T47D (cell line): Measurements from ENCODE around the gene ZNF750.
A peak's percentile ranks its signal among the peaks of the same experiment; 100 is the strongest.

Experiments
- DNase-seq, 2 experiments: peaks; one replicate each; pipeline versions ENCODE4 v3.0.0 to v3.0.0-alpha.2; 2011 to 2012; ENCODE audit warnings: low read depth in 1 of 2, low spot score in 1 of 2
- JUND ChIP-seq: IDR thresholded peaks from 2 replicates; pipeline ENCODE4 v1.6.1; 2012; ENCODE audit warnings: low read depth
- in situ Hi-C: cut with HindIII; loops from 2 replicates; pipeline ENCODE4 v1.10.0; 2016; ENCODE audit warnings: low sequenced_read_pairs, low pct_unique_long_range_greater_than_20kb

Gene ZNF750

GRCh38 chr17:82806645-82807044, 33.2 kb downstream of the ZNF750 start:
- DNase-seq = no peak
- TF ChIP-seq JUND = no peak
- in situ Hi-C loops = no loop called here

- in situ Hi-C loops = no loop called here
- no peak for DNase-seq
- no peak for TF ChIP-seq JUND
Measured at GRCh38 chr17:82805823-82806222, 34.0 kb downstream of the ZNF750 start.

GRCh38 chr17:82805254-82805653, 34.6 kb downstream of the ZNF750 start:
- in situ Hi-C loops = no loop called here
- DNase-seq = no peak
- no peak for TF ChIP-seq JUND

GRCh38 chr17:82804442-82805191, 35.2 kb downstream of the ZNF750 start:
- no peak for TF ChIP-seq JUND
- in situ Hi-C loops = no loop called here
- no peak for DNase-seq

GRCh38 chr17:82803606-82804005, 36.2 kb downstream of the ZNF750 start:
- DNase-seq = no peak
- in situ Hi-C loops = no loop called here
- TF ChIP-seq JUND = no peak

GRCh38 chr17:82803185-82803584, 36.6 kb downstream of the ZNF750 start:
- DNase-seq = no peak
- TF ChIP-seq JUND = no peak
- in situ Hi-C loops = no loop called here

- peak in 1 of 2 experiments; percentile 40 for DNase-seq
- in situ Hi-C loops = no loop called here
- TF ChIP-seq JUND = no peak
Measured at GRCh38 chr17:82802075-82802780, 37.6 kb downstream of the ZNF750 start.

GRCh38 chr17:82801377-82801970, 38.3 kb downstream of the ZNF750 start:
- in situ Hi-C loops = no loop called here
- no peak for DNase-seq
- TF ChIP-seq JUND = no peak

GRCh38 chr17:82800885-82801284, 38.9 kb downstream of the ZNF750 start:
- in situ Hi-C loops = no loop called here

GRCh38 chr17:82799591-82799990, 40.2 kb downstream of the ZNF750 start:
- no peak for DNase-seq
- TF ChIP-seq JUND = no peak
- in situ Hi-C loops = no loop called here

More at GRCh38 chr17:82800885-82801284, 38.9 kb downstream of the ZNF750 start:
- DNase-seq = no peak
- TF ChIP-seq JUND = no peak

GRCh38 chr17:82798752-82799151, 41.1 kb downstream of the ZNF750 start:
- in situ Hi-C loops = no loop called here
- no peak for DNase-seq
- TF ChIP-seq JUND = no peak

GRCh38 chr17:82797061-82797460, 42.8 kb downstream of the ZNF750 start:
- DNase-seq = no peak
- no peak for TF ChIP-seq JUND
- in situ Hi-C loops = no loop called here

- in situ Hi-C loops = no loop called here
- no peak for TF ChIP-seq JUND
- DNase-seq = no peak
Measured at GRCh38 chr17:82795615-82796014, 44.2 kb downstream of the ZNF750 start.
